IMR-90 (cell line): ENCODE results near the gene DUSP6. TPM values are rescaled to one million over a fixed set of nuclear protein-coding genes. Genes with fewer than 3 reads are reported as not detected.

Source experiments
- ATAC-seq: fragments of 200-7000 bp; cut with Tn5 transposase; 2 replicates; pipeline ENCODE4 v1.9.1; 2020; ENCODE audit warnings: low read depth, mild to moderate bottlenecking, moderate library complexity
- BruUV-seq: library from RNA; stranded (reverse); fragments of 400-500 nt; replicated peaks from 2 replicates; lab custom pipeline; 2021; lab: Mats Ljungman, UMichigan
- CTCF ChIA-PET: fragments of 300-600 bp; formaldehyde crosslinking; extraction: SDS; loops from one replicate; lab custom pipeline; 2021; ENCODE audit warnings: antibody characterized with exemption; lab: Yijun Ruan, JAX
- POLR2A ChIA-PET: fragments of 300-600 bp; sonication (Branson Sonifier 250); formaldehyde crosslinking; loops from one replicate; lab custom pipeline; 2022; ENCODE audit warnings: antibody characterized with exemption; ENCODE audit not compliant: unreplicated experiment; lab: Charles Lee
- DNase-seq: peaks from one replicate; pipeline ENCODE4 v3.0.0; 2013
- H2AFZ ChIP-seq: replicated peaks from 2 replicates; pipeline ENCODE3; 2013; ENCODE audit warnings: low read length, mild to moderate bottlenecking; ENCODE audit not compliant: poor library complexity
- H2AK5ac ChIP-seq: 2 replicates; pipeline ENCODE4 v1.6.1; 2013; ENCODE audit warnings: low read depth, low read length, inconsistent platforms
- H2AK9ac ChIP-seq: replicated peaks from 2 replicates; pipeline ENCODE3; 2013; ENCODE audit warnings: mild to moderate bottlenecking, low read depth, low read length, moderate library complexity; ENCODE audit not compliant: poor library complexity
- H2BK120ac ChIP-seq: 2 replicates; pipeline ENCODE4 v1.6.1; 2013; ENCODE audit warnings: low read depth, low read length, inconsistent platforms
- H2BK15ac ChIP-seq: 3 replicates; pipeline ENCODE4 v1.6.1; 2013; ENCODE audit warnings: low read depth, low read length, inconsistent platforms
- H2BK20ac ChIP-seq: 2 replicates; pipeline ENCODE4 v1.6.1; 2013; ENCODE audit warnings: low read depth, mild to moderate bottlenecking, inconsistent platforms, low read length, moderate library complexity
- H2BK5ac ChIP-seq: 2 replicates; pipeline ENCODE4 v1.6.1; 2013; ENCODE audit warnings: mild to moderate bottlenecking, low read depth, low read length, inconsistent platforms; ENCODE audit not compliant: poor library complexity, severe bottlenecking
- H3K14ac ChIP-seq: replicated peaks from 2 replicates; pipeline ENCODE4 v1.6.1; 2013; ENCODE audit warnings: low read depth, low read length, inconsistent platforms
- H3K18ac ChIP-seq: 2 replicates; pipeline ENCODE4 v1.6.1; 2013; ENCODE audit warnings: low read depth, low read length, control low read depth
- H3K23ac ChIP-seq: 2 replicates; pipeline ENCODE4 v1.6.1; 2013; ENCODE audit warnings: low read depth, low read length, inconsistent platforms
- H3K27ac ChIP-seq: 2 replicates; pipeline ENCODE4 v1.5.1; 2013; ENCODE audit warnings: mild to moderate bottlenecking, control low read depth, low read length; ENCODE audit not compliant: insufficient read depth
- H3K27me3 ChIP-seq: 2 replicates; pipeline ENCODE4 v1.6.1; 2013; ENCODE audit warnings: low read length; ENCODE audit not compliant: control insufficient read depth, insufficient read depth
- H3K36me3 ChIP-seq: 2 replicates; pipeline ENCODE4 v1.6.1; 2013; ENCODE audit warnings: low read length, mixed read lengths; ENCODE audit not compliant: control insufficient read depth, insufficient read depth
- H3K4ac ChIP-seq: 2 replicates; pipeline ENCODE4 v1.6.1; 2013; ENCODE audit warnings: low read depth, low read length, inconsistent platforms
- H3K4me1 ChIP-seq: 2 replicates; pipeline ENCODE4 v1.6.1; 2013; ENCODE audit warnings: low read length, mixed read lengths; ENCODE audit not compliant: control insufficient read depth, insufficient read depth
- H3K4me2 ChIP-seq: 2 replicates; pipeline ENCODE4 v1.6.1; 2013; ENCODE audit warnings: low read depth, mild to moderate bottlenecking, control low read depth, low read length, moderate library complexity
- H3K4me3 ChIP-seq: 2 replicates; pipeline ENCODE4 v1.5.1; 2013; ENCODE audit warnings: low read depth, mild to moderate bottlenecking, control low read depth, low read length, moderate library complexity; ENCODE audit not compliant: insufficient read depth
- H3K56ac ChIP-seq: 2 replicates; pipeline ENCODE4 v1.6.1; 2013; ENCODE audit warnings: low read length, inconsistent platforms; ENCODE audit not compliant: insufficient read depth; ENCODE audit errors: extremely low read depth
- H3K79me1 ChIP-seq, 2 experiments: 2 replicates each; pipeline ENCODE4 v1.6.1; 2013; ENCODE audit warnings: low read length in 2 of 2, inconsistent platforms in 1 of 2, low read depth in 1 of 2
- H3K9ac ChIP-seq: 2 replicates; pipeline ENCODE4 v1.6.1; 2013; ENCODE audit warnings: low read depth, low read length, control low read depth
- H3K9me1 ChIP-seq: 2 replicates; pipeline ENCODE4 v1.6.1; 2013; ENCODE audit warnings: low read length, inconsistent platforms; ENCODE audit not compliant: insufficient read depth
- H3K9me3 ChIP-seq: 2 replicates; pipeline ENCODE4 v1.6.1; 2013; ENCODE audit warnings: low read length; ENCODE audit not compliant: control insufficient read depth, insufficient read depth
- H4K20me1 ChIP-seq: 2 replicates; pipeline ENCODE4 v1.6.1; 2013; ENCODE audit warnings: low read length, inconsistent platforms; ENCODE audit not compliant: insufficient read depth
- H4K5ac ChIP-seq: 2 replicates; pipeline ENCODE4 v1.6.1; 2013; ENCODE audit warnings: mild to moderate bottlenecking, low read depth, low read length, control low read depth
- H4K8ac ChIP-seq, 2 experiments: 2 replicates each; pipeline ENCODE4 v1.6.1; 2013; ENCODE audit warnings: low read depth in 2 of 2, low read length in 2 of 2, control low read depth in 1 of 2, inconsistent platforms in 1 of 2
- H4K91ac ChIP-seq: 2 replicates; pipeline ENCODE4 v1.6.1; 2013; ENCODE audit warnings: low read depth, low read length, inconsistent platforms; ENCODE audit not compliant: insufficient read depth
- BHLHE40 ChIP-seq: fragments of 150-350 bp; IDR thresholded peaks from 2 replicates; pipeline ENCODE4 v1.6.1; 2016; ENCODE audit warnings: mild to moderate bottlenecking, low read depth, low read length
- CEBPB ChIP-seq: IDR thresholded peaks from 2 replicates; pipeline ENCODE4 v1.6.1; 2012; ENCODE audit warnings: low read depth, low read length, improper control_type of control experiment
- CHD1 ChIP-seq: IDR thresholded peaks from 2 replicates; pipeline ENCODE4 v1.6.1; 2012; ENCODE audit warnings: low read depth, low read length, improper control_type of control experiment
- CTCF ChIP-seq: conservative IDR thresholded peaks from 2 replicates; pipeline ENCODE4 v1.5.1; 2012; ENCODE audit warnings: mild to moderate bottlenecking, low read depth, low read length, improper control_type of control experiment
- MAFK ChIP-seq: IDR thresholded peaks from 2 replicates; pipeline ENCODE4 v1.6.1; 2012; ENCODE audit warnings: low read depth, low read length, improper control_type of control experiment
- MAZ ChIP-seq: IDR thresholded peaks from 2 replicates; pipeline ENCODE4 v1.6.1; 2012; ENCODE audit warnings: low read depth, mild to moderate bottlenecking, low read length, improper control_type of control experiment, moderate library complexity, borderline replicate concordance
- MXI1 ChIP-seq: IDR thresholded peaks from 2 replicates; pipeline ENCODE4 v1.6.1; 2012; ENCODE audit warnings: low read depth, mild to moderate bottlenecking, low read length, moderate library complexity, borderline replicate concordance
- NFE2L2 ChIP-seq: fragments of 150-350 bp; IDR thresholded peaks from 2 replicates; pipeline ENCODE4 v1.6.1; 2016; ENCODE audit warnings: low read depth, mild to moderate bottlenecking, low read length
- POLR2A ChIP-seq: IDR thresholded peaks from 2 replicates; pipeline ENCODE4 v1.6.1; 2012; ENCODE audit warnings: mild to moderate bottlenecking, low read depth, low read length
- RAD21 ChIP-seq: IDR thresholded peaks from 2 replicates; pipeline ENCODE4 v1.6.1; 2012; ENCODE audit warnings: low read length, improper control_type of control experiment
- RFX5 ChIP-seq: IDR thresholded peaks from 2 replicates; pipeline ENCODE4 v1.8.0; 2012; ENCODE audit warnings: low read depth, mild to moderate bottlenecking, low read length, moderate library complexity
- SMC3 ChIP-seq: fragments of 150-350 bp; IDR thresholded peaks from 2 replicates; pipeline ENCODE4 v1.6.1; 2016; ENCODE audit warnings: low read depth, mild to moderate bottlenecking, antibody characterized with exemption, low read length, moderate library complexity
- USF2 ChIP-seq: fragments of 150-350 bp; IDR thresholded peaks from 2 replicates; pipeline ENCODE4 v1.6.1; 2017; ENCODE audit warnings: mild to moderate bottlenecking, antibody characterized with exemption, low read length, low read depth
- WGBS, 2 experiments: methylation state at CpG; one replicate each; pipeline versions ENCODE4 v1.1.5 to v1.1.7; 2013; ENCODE audit warnings: missing lambda C conversion rate in 2 of 2; ENCODE audit not compliant: insufficient read length in 1 of 2; ENCODE audit errors: extremely low coverage in 2 of 2; 5-methylcytosine and 5-hydroxymethylcytosine counted together
- dilution Hi-C: fragments of 300-500 bp; cut with HindIII; formaldehyde crosslinking; loops from one replicate; pipeline ENCODE4 v1.14.3; 2018; ENCODE audit warnings: low sequenced_read_pairs; ENCODE audit not compliant: unreplicated experiment
- in situ Hi-C: fragments of 300-500 bp; cut with MboI; formaldehyde crosslinking; loops from 3 replicates; pipeline ENCODE4 v1.14.3; 2019; ENCODE audit warnings: low sequenced_read_pairs, inconsistent platforms, mixed read lengths
- intact Hi-C: fragments of 100-400 bp; cut with micrococcal nuclease; formaldehyde crosslinking; loops from 2 replicates; pipeline ENCODE4 v1.10.0; 2022
- polyA plus RNA-seq, 3 experiments: library from polyadenylated mRNA; depleted of rRNA; stranded (reverse); fragments of >200 nt; gene quantifications; 2 replicates each; pipeline ENCODE4 v1.2.3, GENCODE V29; 2012; ENCODE audit warnings: low replicate concordance in 1 of 3
- total RNA-seq: library from RNA; depleted of rRNA; stranded (reverse); fragments of >200 nt; gene quantifications from 2 replicates; pipeline ENCODE4 v1.2.3, GENCODE V29; 2012
- TF ChIP-seq, protein P1 (sequence below): fragments of 150-350 bp; IDR thresholded peaks from 2 replicates; pipeline ENCODE4 v1.6.1; 2016; ENCODE audit warnings: low read depth, mild to moderate bottlenecking, low read length, moderate library complexity, borderline replicate concordance

Gene DUSP6
- total and polyA plus RNA-seq, 2 of the 4 experiments (the other 2 are of a cell fraction) = 38.5 to 70.1 TPM

GRCh38 chr12:89372584-89373370 is 20.5 kb upstream of the DUSP6 start:
- H3K36me3 ChIP-seq = peaks cover 4% of the 10 kb centered on the region; the same call in 1 of the 2 replicates
- WGBS, 2 experiments = 60% methylated on average over 2 of the region's 6 CpGs; no CpG with 5 or more reads in 1 of the 2 experiments
- TF ChIP-seq POLR2A (no peak), USF2 (no peak), MAZ (no peak), CHD1 (no peak), CEBPB (no peak), RFX5 (no peak), CTCF (no peak), BHLHE40 (no peak), RAD21 (no peak), MAFK (no peak), SMC3 (no peak), NFE2L2 (no peak), MXI1 (no peak)
- TF ChIP-seq, protein P1, sequence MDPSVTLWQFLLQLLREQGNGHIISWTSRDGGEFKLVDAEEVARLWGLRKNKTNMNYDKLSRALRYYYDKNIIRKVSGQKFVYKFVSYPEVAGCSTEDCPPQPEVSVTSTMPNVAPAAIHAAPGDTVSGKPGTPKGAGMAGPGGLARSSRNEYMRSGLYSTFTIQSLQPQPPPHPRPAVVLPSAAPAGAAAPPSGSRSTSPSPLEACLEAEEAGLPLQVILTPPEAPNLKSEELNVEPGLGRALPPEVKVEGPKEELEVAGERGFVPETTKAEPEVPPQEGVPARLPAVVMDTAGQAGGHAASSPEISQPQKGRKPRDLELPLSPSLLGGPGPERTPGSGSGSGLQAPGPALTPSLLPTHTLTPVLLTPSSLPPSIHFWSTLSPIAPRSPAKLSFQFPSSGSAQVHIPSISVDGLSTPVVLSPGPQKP = no peak

More at GRCh38 chr12:89372584-89373370, 20.5 kb upstream of the DUSP6 start:
- peak overlapping the region; percentile 75 for H4K5ac ChIP-seq
- H2AFZ ChIP-seq = peak overlapping the region; percentile 37
- no peak overlapping the region for H3K9ac ChIP-seq
- H3K9me3 ChIP-seq = no peaks in the 10 kb centered on the region
- no peak overlapping the region for H3K4me2 ChIP-seq
- peak overlapping the region; percentile 25 for H2AK9ac ChIP-seq
- peak overlapping the region; percentile 39; the same call in 1 of the 2 replicates for H3K27ac ChIP-seq
- H4K91ac ChIP-seq = peak overlapping the region; percentile 45; the same call in 1 of the 2 replicates
- dilution Hi-C loops = no loop called here
- H2BK20ac ChIP-seq = peak overlapping the region; percentile 76
- H3K79me1 ChIP-seq = peaks cover 5 to 19% of the 10 kb centered on the region in 2 experiments; a peak in 3 of 4 replicates
- peak overlapping the region in 1 of 2 experiments; percentile 67; a peak in 1 of 4 replicates for H4K8ac ChIP-seq
- H3K4ac ChIP-seq = peak overlapping the region; percentile 82
- POLR2A ChIA-PET = no interaction called here
- H3K4me1 ChIP-seq = peaks cover 22% of the 10 kb centered on the region
- H2AK5ac ChIP-seq = peak overlapping the region; percentile 96
- H3K27me3 ChIP-seq = no peaks in the 10 kb centered on the region
- H3K18ac ChIP-seq = peak overlapping the region; percentile 70; the same call in 1 of the 2 replicates
- H3K56ac ChIP-seq = peak overlapping the region; percentile 7; the same call in 1 of the 2 replicates
- H2BK120ac ChIP-seq = peak overlapping the region; percentile 68
- BruUV-seq = no TSS peak
- H2BK15ac ChIP-seq = peak overlapping the region; percentile 99
- ATAC-seq (no peak), DNase-seq (no peak)
- intact Hi-C loops = loop anchor here (5.0 kb wide), 1 partner anchor 80 kb away; no protein-coding TSS in a partner anchor
- peaks cover 31% of the 10 kb centered on the region for H3K9me1 ChIP-seq
- H3K14ac ChIP-seq = peak overlapping the region; percentile 71
- CTCF ChIA-PET = interaction anchor here (0.6 kb wide), 1 partner anchor 87 kb away, joined by 3 read pairs; no protein-coding TSS in a partner anchor
- H4K20me1 ChIP-seq = no peaks in the 10 kb centered on the region
- H3K4me3 ChIP-seq = no peak overlapping the region
- peak overlapping the region; percentile 67; the same call in 1 of the 2 replicates for H3K23ac ChIP-seq
- H2BK5ac ChIP-seq = peak overlapping the region; percentile 50
- in situ Hi-C loops = no loop called here
